Islet precursor cell (in vitro differentiated cells): Measurements from ENCODE around the gene VWA5B2.

Experiments
- DNase-seq: peaks from one replicate; pipeline ENCODE4 v3.0.0-alpha.2; 2018

VWA5B2 gene

DNA sequence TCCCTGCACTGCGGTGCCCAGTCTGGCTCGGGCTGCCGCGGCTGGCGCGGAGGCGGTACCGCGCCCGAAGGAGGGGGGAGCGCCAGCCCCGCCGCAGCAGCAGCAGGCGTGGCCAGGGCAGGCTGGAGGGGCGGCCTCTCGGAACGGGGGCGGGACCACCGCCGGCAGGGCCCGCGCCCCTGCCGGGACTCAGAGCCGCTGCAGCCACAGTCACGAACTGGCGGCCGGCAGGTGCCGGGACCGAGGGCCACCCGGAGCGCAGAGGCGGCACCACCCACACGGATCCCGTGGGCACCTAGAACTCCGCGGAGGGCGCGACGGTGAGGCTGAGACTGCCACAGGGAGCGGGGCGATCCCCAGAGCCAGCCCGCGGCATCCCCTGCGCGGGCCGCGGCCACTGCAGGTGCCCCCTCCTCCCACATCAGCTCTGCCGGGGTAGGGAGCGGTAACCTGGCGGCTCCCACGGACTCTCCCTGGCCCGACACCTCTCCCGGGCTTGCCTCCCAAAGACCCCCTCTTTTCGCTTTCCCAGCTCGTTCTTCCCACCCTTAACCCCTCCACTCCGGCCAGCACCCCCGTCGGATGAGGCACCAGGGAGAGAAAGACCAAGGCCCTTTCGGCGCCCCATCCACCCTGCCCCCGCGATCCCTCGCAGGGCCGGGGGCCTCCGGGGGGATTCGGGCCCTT is at the start of gene VWA5B2:
VWA5B2 (plus strand) TSS at position 192 of the 687 bp plus-strand sequence. CDS start 944 bp downstream, outside the sequence.
- peak; percentile 91 for DNase-seq

DNA sequence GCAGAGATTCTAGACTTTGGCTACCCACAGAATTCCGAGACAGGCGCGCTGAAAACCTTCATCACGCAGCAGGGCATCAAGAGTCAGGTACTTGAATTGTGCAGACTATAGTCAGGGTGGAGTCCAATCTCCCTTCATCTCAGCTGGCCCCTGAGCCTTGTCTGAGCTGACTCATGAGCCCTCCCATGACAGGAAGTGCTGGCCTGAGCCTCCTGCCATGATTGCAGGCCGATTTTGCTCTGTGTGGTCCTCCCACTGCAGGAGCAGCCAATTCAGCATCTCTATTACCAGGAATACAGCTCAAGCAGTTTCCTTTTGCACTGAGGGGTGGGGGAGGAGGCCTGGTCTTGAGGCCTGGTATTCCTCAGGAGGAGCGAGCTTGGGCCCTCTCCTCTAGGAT is 49.2 kb upstream of the VWA5B2 start:
- DNase-seq = no peak

- no peak for DNase-seq
These were observed 47.8 kb upstream of the VWA5B2 start for GRCh38 chr3:184181596-184181995.

DNA sequence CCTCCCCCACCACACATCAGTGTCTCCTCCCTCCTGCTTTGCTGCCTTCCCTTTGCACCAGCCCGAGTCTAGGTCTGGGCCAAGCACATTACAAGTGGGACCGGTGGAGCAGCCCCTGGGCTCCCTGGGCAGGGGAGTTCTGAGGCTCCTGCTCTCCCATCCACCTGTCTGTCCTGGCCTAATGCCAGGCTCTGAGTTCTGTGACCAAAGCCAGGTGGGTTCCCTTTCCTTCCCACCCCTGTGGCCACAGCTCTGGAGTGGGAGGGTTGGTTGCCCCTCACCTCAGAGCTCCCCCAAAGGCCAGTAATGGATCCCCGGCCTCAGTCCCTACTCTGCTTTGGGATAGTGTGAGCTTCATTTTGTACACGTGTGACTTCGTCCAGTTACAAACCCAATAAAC is 45.7 kb upstream of the VWA5B2 start:
- DNase-seq = no peak

GRCh38 chr3:184184546-184185230 is 44.7 kb upstream of the VWA5B2 start:
- DNase-seq = no peak

DNA sequence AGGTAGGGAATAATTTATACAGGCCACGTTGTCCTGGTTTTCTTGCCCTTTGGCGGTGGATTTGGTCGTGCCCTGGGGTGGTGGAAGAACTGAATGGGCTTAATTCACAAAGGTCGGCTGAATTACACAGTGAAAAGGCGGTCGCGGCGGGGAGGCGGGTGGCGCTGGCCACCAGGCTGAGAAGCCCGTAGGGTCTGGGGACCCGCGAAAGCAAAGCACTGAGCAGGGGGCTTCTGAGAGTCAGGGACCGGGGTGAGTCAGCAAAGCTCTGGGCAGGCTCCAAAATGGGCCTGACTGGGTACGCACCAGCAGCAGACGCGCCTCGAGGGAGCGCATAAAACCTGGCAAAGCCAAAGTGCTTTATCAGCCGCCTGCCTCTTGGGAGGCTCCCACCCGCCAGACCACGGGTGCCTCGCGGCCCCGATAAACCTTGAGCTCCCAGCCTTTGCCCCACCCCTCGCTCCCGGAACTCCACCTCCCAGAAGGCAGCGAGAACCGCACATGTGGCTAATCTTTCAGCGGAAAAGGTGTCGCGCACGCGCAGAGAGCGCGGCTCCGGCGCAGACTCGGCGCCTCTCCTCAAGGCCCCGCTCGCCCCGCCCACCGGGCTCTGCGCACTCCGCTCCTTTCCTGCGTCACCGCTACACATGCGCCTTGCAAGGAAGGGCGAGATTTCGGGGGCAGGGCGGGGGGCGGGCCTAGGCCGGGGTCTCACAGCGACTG is 43.8 kb upstream of the VWA5B2 start:
- DNase-seq = peak; percentile 100

DNA sequence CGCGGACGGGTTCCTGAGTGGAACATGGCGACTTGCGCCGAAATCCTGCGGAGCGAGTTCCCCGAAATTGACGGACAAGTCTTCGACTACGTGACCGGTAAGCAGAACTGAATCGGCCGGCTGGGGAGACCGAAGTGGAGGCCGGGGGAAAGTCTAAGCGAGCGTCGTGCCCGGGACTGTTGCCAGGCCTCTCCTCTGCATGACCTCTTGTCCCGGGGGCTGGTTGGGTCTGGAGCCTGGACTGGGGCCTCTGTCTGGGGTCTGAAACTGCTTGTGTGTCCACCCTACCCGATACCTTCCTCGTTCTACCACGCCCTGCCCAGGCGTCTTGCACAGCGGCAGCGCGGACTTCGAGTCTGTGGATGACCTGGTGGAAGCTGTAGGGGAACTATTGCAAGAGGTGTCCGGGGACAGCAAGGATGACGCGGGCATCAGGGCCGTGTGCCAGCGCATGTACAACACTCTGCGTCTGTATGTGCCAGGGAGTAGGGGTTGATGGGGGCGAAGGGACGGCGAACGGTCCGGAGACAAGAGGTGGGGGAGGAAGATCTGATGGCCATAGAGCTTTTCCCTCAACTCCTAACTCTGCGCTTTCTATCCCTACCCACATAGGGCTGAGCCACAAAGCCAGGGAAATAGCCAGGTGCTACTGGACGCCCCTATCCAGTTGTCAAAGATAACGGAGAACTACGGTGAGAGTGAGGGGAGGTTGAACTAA is 43.0 kb upstream of the VWA5B2 start, which contains the start of gene ABCF3:
ABCF3 (plus strand) TSS at position 16 of the 718 bp plus-strand sequence; CDS start at position 25, 9 bp downstream.
- DNase-seq = no peak

DNA sequence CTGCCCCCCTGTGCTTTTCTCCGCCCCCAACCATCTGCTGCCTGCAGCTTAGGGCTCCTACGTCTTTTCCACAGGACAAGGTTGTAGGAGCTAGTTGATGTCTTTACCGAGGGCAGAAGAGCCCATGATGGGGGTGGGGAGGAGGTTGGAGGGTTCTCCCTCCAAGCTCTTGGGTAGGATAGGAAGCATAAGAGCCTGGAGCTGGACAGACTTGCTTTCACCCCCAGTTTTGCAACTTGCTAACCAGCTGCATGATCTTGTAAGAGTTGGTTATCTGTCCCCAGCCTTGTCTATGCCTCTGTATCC is 42.5 kb upstream of the VWA5B2 start:
- no peak for DNase-seq

DNA sequence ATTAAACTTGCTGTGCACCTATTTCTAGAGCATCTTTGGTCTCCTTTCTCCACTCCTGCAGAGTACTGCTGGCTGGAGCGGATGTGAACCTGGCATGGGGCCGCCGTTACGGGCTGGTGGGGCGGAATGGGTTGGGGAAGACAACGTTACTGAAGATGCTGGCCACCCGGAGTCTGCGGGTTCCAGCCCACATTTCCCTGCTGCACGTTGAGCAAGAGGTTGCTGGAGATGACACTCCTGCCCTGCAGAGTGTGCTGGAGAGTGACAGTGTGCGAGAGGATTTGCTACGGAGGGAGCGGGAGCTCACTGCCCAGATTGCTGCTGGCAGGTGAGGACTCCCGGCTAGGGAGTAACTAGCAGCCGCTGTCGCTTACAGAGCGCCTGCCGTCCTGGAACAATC is 41.3 kb upstream of the VWA5B2 start:
- DNase-seq = no peak

DNA sequence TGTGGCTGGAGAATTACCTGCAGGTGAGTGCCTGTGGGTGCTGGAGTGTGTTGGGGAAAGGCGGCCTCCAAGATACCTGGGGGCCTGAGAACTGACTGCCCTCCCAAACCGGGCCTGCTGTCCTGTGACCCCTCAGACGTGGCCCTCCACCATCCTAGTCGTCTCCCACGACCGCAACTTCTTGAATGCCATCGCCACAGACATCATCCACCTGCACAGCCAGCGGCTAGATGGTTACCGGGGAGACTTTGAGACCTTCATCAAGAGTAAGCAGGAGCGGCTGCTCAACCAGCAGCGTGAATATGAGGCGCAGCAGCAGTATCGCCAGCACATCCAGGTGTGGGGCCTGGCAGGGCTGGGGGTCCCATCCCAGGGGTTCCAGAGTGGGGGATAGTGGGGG is 40.0 kb upstream of the VWA5B2 start:
- DNase-seq = no peak

- no peak for DNase-seq
These were observed 36.5 kb upstream of the VWA5B2 start for GRCh38 chr3:184192889-184193288.

DNA sequence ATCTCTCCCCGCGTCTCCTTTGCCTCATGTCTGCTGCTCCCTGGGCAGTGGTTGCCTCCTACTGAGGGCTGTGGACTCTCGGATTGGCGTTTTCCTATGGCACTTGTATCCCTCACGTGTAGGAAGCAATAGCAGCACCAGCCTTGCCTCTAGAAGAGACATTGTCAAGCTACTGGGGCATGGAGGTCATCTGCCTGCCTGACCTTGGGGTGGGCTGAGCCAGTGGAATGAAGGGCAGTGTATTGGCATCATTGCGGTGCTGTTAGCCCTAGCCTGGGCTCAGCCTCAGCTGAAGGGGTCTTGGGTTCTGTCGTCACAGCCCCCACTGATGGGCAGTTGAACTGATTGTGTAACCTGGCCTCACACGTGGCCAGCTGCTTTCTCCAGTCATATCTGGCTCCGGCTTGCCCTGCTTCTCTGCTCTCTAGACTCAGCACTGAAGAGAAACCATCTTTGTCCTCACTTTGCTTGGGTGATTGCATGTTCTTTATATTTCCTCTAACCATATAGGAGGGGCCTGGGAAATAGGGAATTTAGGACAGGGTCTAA is 35.3 kb upstream of the VWA5B2 start:
- DNase-seq = no peak

GRCh38 chr3:184196536-184196935 is 32.8 kb upstream of the VWA5B2 start:
- no peak for DNase-seq

DNA sequence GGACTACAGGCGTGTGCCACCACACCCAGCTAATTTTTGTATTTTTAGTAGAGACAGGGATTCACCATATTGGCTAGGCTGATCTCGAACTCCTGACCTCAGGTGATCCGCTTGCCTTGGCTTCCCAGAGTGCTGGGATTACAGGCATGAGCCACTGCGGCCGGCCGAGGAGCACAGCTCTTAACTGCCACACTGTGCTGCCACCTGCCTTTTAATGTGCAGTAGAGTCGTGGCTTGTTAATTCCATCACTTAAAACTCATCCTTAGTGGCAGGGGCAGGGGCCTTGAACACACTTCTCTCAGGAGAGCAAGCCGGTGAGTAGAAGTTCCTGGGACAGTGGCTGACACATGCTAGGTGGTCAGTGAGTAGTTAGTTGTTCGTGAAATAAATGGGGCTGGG is 30.9 kb upstream of the VWA5B2 start:
- DNase-seq = no peak

- DNase-seq = no peak
These were observed 28.6 kb upstream of the VWA5B2 start for GRCh38 chr3:184200825-184201224.

GRCh38 chr3:184203526-184203925 is 25.9 kb upstream of the VWA5B2 start:
- DNase-seq = no peak

DNA sequence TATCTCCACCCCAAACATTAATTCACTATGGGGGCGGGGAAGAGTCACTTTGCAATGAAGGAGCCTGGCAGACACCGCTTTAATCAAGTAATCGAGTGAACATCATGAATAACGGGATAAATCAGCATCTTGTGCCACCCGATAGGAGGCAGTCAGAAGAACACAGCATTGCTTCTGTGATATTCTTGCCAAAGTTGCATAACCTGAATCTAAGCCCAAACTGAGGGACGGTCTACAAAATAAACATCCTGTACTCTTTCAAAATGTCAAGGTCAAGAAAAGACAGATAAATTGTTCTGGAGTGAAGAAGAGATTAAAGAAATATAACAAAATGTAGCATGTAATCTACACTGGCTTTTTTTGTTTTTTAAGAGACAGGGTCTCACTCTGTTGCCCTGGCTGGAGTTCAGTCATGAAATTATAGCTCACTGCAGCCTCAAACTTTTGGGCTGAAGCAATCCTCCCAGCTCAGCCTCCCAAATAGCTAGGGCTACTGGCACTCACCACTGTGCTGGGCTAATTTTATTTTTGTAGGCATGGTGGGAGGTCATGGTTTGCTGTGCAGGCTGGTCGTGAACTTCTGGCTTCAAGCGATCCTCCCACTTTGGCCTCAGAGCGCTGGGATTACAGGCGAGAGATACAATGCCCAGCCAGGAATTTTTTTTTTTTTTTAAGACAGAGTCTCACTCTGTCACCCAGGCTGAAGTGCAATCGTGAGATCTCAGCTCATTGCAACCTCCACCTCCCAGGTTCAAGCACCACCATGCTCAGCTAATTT is 20.1 kb upstream of the VWA5B2 start:
- DNase-seq = no peak

DNA sequence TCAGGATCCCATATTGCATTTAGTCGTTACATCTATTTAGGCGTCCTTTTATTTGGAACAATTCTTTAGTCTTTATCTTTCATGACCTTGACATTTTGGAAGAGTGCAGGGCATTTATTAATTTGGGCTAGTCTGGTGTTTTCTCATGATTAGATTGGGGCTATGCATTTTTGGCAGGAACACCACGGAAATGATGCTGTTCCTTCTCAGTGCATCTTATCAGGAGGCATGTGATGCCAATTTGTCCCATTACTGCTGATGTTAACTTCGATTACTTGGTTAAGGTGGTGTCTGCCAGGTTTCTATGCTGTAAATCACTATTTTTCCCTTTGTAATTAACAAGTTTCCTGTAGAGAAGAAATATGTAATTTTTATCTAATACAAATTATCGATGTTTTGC is 18.1 kb upstream of the VWA5B2 start:
- DNase-seq = no peak

DNA sequence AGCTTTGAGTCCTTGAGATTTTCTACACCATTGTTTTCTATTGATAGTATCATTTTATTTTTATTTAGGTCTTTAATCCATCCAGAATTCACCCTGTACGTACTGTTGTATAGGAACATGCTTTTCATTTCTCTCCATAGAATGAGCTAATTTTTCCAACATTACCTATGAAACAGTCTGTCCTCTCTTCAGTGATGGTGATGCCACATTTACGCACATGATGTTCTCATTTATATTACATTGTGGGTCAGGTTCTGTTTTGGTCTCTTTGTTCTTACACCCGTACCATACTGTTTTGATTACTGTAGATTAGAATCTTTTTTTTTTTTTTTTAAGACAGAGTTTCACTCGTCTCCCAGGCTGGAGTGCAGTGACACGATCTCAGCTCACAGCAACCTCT is 17.7 kb upstream of the VWA5B2 start:
- DNase-seq = no peak

DNA sequence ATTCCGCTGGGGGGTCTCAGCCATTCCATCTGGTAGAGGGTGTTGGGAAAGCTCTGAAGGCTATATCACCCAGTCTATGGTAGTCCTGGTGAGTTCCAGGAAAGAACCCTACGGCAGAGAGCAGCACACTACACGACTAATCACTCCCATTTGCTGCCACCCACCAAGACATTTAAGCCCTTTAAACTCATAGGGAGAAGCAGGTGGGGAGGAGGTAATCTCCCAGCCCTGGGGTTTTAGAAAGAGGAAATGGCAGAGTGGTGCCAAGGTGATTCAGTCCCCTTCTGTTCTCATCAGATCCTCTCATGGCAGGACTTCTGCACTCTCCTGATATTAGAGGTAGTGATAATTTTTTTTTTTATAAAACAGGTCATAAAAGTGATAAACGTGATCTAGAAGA is 10.6 kb upstream of the VWA5B2 start:
- no peak for DNase-seq

DNA sequence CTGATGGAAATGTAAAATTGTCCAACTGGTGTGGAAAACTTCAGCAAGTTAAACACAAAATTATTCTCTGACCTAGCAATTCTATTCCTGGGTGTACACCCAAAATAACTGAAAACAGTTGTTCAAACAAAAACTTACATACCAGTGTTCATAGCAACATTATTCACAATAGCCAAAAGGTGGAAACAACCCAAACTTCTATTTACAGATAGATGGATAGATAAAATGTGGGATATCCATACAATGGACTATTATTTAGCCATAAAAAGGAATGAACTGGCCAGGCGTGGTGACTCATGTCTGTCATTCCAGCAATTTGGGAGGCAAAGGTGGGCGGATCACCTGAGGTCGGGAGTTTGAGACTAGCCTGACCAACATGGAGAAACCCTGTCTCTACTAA is 6.9 kb upstream of the VWA5B2 start:
- no peak for DNase-seq

DNA sequence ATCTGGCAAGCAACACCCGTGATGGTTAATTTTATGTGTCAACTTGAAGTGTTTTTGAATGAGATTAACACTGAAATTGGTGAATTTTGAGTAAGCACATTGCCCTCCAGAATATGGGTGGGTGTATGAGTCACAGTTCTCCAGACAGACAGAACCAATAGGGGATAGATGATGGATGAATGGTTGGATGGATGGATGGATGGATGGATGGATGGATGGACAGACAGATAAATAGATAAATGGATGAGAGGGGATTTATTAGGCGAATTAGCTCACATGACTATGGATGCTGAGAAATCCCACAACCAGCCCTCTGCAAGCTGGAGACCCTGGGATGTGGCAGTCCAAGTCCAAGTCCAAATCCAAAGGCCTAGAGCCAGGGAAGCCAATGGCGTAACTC is 5.4 kb upstream of the VWA5B2 start:
- DNase-seq = no peak
